Caco-2 (cell line): ENCODE data around the gene LMX1B. TPM values are rescaled to one million over a fixed set of nuclear protein-coding genes. Genes with fewer than 3 reads are reported as not detected.

ENCODE experiments used
- BruUV-seq: library from RNA; stranded (reverse); fragments of 400-500 nt; replicated peaks from 2 replicates; lab custom pipeline; 2021; lab: Mats Ljungman, UMichigan
- CTCF ChIA-PET: fragments of 300-600 bp; sonication (Branson Sonifier 250); formaldehyde crosslinking; loops from one replicate; lab custom pipeline; 2022; ENCODE audit warnings: antibody characterized with exemption; lab: Charles Lee
- POLR2A ChIA-PET: fragments of 300-600 bp; sonication (Branson Sonifier 250); formaldehyde crosslinking; loops from one replicate; lab custom pipeline; 2022; ENCODE audit warnings: antibody characterized with exemption; lab: Charles Lee
- DNase-seq, 2 experiments: peaks; one replicate each; pipeline versions ENCODE4 v3.0.0 to v3.0.0-alpha.2; 2020 to 2022
- H3K27me3 ChIP-seq: replicated peaks from 2 replicates; pipeline ENCODE4 v1.6.0; 2011; ENCODE audit warnings: low read length; ENCODE audit not compliant: control insufficient read depth, insufficient read depth
- H3K36me3 ChIP-seq: 2 replicates; pipeline ENCODE4 v1.5.1; 2011; ENCODE audit warnings: low read length; ENCODE audit not compliant: control insufficient read depth, insufficient read depth
- H3K4me1 ChIP-seq: fragments of 250-450 bp; sonication (Bioruptor Pico); 2 replicates; pipeline ENCODE4 v1.5.1; 2020; ENCODE audit warnings: mild to moderate bottlenecking
- H3K4me3 ChIP-seq: 2 replicates; pipeline ENCODE4 v1.5.1; 2011; ENCODE audit warnings: low read depth, mild to moderate bottlenecking, control low read depth, low read length
- H3K9me3 ChIP-seq: fragments of 250-450 bp; sonication (Bioruptor Pico); 2 replicates; pipeline ENCODE4 v1.5.1; 2020; ENCODE audit warnings: mild to moderate bottlenecking, moderate library complexity
- H3K27ac Mint-ChIP-seq: one replicate; pipeline ENCODE4 v1.8.0; 2022; ENCODE audit warnings: mixed read lengths; ENCODE audit not compliant: unreplicated experiment
- H3K27me3 Mint-ChIP-seq: one replicate; pipeline ENCODE4 v1.8.0; 2022; ENCODE audit warnings: mixed read lengths; ENCODE audit not compliant: insufficient read depth, unreplicated experiment
- H3K36me3 Mint-ChIP-seq: one replicate; pipeline ENCODE4 v1.8.0; 2022; ENCODE audit warnings: mild to moderate bottlenecking, mixed read lengths; ENCODE audit not compliant: insufficient read depth, unreplicated experiment
- H3K4me1 Mint-ChIP-seq: one replicate; pipeline ENCODE4 v1.8.0; 2022; ENCODE audit warnings: low read depth, mixed read lengths; ENCODE audit not compliant: unreplicated experiment
- H3K4me3 Mint-ChIP-seq: one replicate; pipeline ENCODE4 v1.8.0; 2022; ENCODE audit warnings: mild to moderate bottlenecking, moderate library complexity, mixed read lengths; ENCODE audit not compliant: unreplicated experiment
- H3K9me3 Mint-ChIP-seq: one replicate; pipeline ENCODE4 v1.8.0; 2022; ENCODE audit warnings: mixed read lengths; ENCODE audit not compliant: unreplicated experiment
- CTCF ChIP-seq, 2 experiments: fragments of 200-600 bp in 1 of 2; IDR thresholded peaks; 1 replicate in 1 of 2; 2 replicates in 1 of 2; pipeline versions ENCODE4 v1.5.1 to v1.8.0; 2011 to 2022; ENCODE audit warnings: antibody characterized with exemption in 1 of 2, control low read depth in 1 of 2, inconsistent platforms in 1 of 2, low read depth in 1 of 2, low read length in 1 of 2, mild to moderate bottlenecking in 1 of 2, moderate library complexity in 1 of 2; ENCODE audit not compliant: insufficient read depth in 1 of 2, severe bottlenecking in 1 of 2, unreplicated experiment in 1 of 2
- intact Hi-C: fragments of 100-400 bp; cut with micrococcal nuclease; formaldehyde crosslinking; loops from one replicate; pipeline ENCODE4 v1.10.0; 2022; ENCODE audit not compliant: unreplicated experiment
- total RNA-seq: library from RNA; stranded (reverse); gene quantifications from 2 replicates; pipeline ENCODE4 v1.2.3, GENCODE V29; 2022

Gene LMX1B
- total RNA-seq, 1 experiment from 2014 or later, result 17.0 TPM

GRCh38 chr9:126700296-126700695 is 86.6 kb downstream of the LMX1B start:
- H3K27ac Mint-ChIP-seq, result no peak overlapping the region
- CTCF ChIA-PET, result interaction anchor here (0.6 to 1.1 kb wide), 2 partner anchors 81 to 91 kb away, joined by 3 to 12 read pairs; no protein-coding TSS in a partner anchor
- no TSS peak for BruUV-seq

GRCh38 chr9:126700903-126701812 is 87.4 kb downstream of the LMX1B start:
- no peaks in the 10 kb centered on the region for H3K9me3 Mint-ChIP-seq
- peaks cover 14% of the 10 kb centered on the region for H3K4me1 Mint-ChIP-seq
- intact Hi-C loops, result loop anchor here (5.0 kb wide), 1 partner anchor 421 kb away; the partner anchor contains the start of gene ANGPTL2
- Histone ChIP-seq H3K4me3 (no peak overlapping the region), H3K27me3 (no peaks in the 10 kb centered on the region), H3K36me3 (no peaks in the 10 kb centered on the region), H3K9me3 (no peaks in the 10 kb centered on the region), H3K4me1 (peaks cover 26% of the 10 kb centered on the region)
- DNase-seq, result peak in 1 of 2 experiments; percentile 37
- ChIA-PET POLR2A (no interaction called here), CTCF (interaction anchor here (0.6 to 8.1 kb wide), 3 partner anchors 81 to 92 kb away, joined by 3 to 227 read pairs (median 12); no protein-coding TSS in a partner anchor)
- no TSS peak for BruUV-seq
- TF ChIP-seq CTCF (IDR thresholded peaks at IDR 0.05; ENCODE audit: insufficient read depth in 1 of 2, low read depth in 1 of 2, low read length in 1 of 2, severe bottlenecking in 1 of 2, unreplicated experiment in 1 of 2), result no peak
- H3K27ac Mint-ChIP-seq, result no peak overlapping the region
- peaks cover 35% of the 10 kb centered on the region for H3K36me3 Mint-ChIP-seq
- H3K4me3 Mint-ChIP-seq, result no peak overlapping the region
- peaks cover 3% of the 10 kb centered on the region for H3K27me3 Mint-ChIP-seq

More at GRCh38 chr9:126700296-126700695, 86.6 kb downstream of the LMX1B start:
- H3K4me1 Mint-ChIP-seq, result peaks cover 11% of the 10 kb centered on the region
- H3K9me3 Mint-ChIP-seq, result no peaks in the 10 kb centered on the region
- intact Hi-C loops, result loop anchor here (5.0 kb wide), 1 partner anchor 422 kb away; the partner anchor contains the start of gene ANGPTL2
- Histone ChIP-seq H3K9me3 (no peaks in the 10 kb centered on the region), H3K27me3 (no peaks in the 10 kb centered on the region), H3K36me3 (no peaks in the 10 kb centered on the region), H3K4me1 (peaks cover 23% of the 10 kb centered on the region), H3K4me3 (no peak overlapping the region)
- POLR2A ChIA-PET, result no interaction called here
- DNase-seq, result peak in 1 of 2 experiments; percentile 32
- TF ChIP-seq CTCF (IDR thresholded peaks at IDR 0.05; ENCODE audit: insufficient read depth in 1 of 2, low read depth in 1 of 2, low read length in 1 of 2, severe bottlenecking in 1 of 2, unreplicated experiment in 1 of 2), result no peak
- peaks cover 32% of the 10 kb centered on the region for H3K36me3 Mint-ChIP-seq
- H3K27me3 Mint-ChIP-seq, result peaks cover under 1% of the 10 kb centered on the region
- H3K4me3 Mint-ChIP-seq, result no peak overlapping the region

- peak in 1 of 2 experiments; percentile 21 for DNase-seq
- intact Hi-C loops, result loop anchor here (5.0 kb wide), 1 partner anchor 421 kb away; the partner anchor contains the start of gene ANGPTL2
- no peak overlapping the region for H3K4me3 Mint-ChIP-seq
- CTCF ChIA-PET, result interaction anchor here (8.1 kb wide), 1 partner anchor 80 kb away, joined by 227 read pairs; no protein-coding TSS in a partner anchor
- no peak overlapping the region for H3K27ac Mint-ChIP-seq
- no TSS peak for BruUV-seq
- POLR2A ChIA-PET, result no interaction called here
- no peaks in the 10 kb centered on the region for H3K27me3 ChIP-seq
- H3K27me3 Mint-ChIP-seq, result peaks cover 7% of the 10 kb centered on the region
- peaks cover 35% of the 10 kb centered on the region for H3K36me3 Mint-ChIP-seq
- peaks cover 26% of the 10 kb centered on the region for H3K4me1 ChIP-seq
- H3K4me3 ChIP-seq, result no peak overlapping the region
- TF ChIP-seq CTCF (IDR thresholded peaks at IDR 0.05; ENCODE audit: insufficient read depth in 1 of 2, low read depth in 1 of 2, low read length in 1 of 2, severe bottlenecking in 1 of 2, unreplicated experiment in 1 of 2), result no peak
- H3K4me1 Mint-ChIP-seq, result peaks cover 14% of the 10 kb centered on the region
- H3K9me3 ChIP-seq, result no peaks in the 10 kb centered on the region
- H3K36me3 ChIP-seq, result no peaks in the 10 kb centered on the region
- no peaks in the 10 kb centered on the region for H3K9me3 Mint-ChIP-seq
Observed at GRCh38 chr9:126701813-126702140, 88.0 kb downstream of the LMX1B start.
